Spleen (tissue), 11 donors: Measurements from ENCODE around the gene ERCC6. TPM values are rescaled to one million over a fixed set of nuclear protein-coding genes. Genes with fewer than 3 reads are reported as not detected.

Source experiments
- DNase-seq: peaks from one replicate; pipeline ENCODE4 v3.0.0-alpha.2; 2020
- H3K27ac ChIP-seq, 8 donors: fragments of 200-600 bp; sonication (generic) in 7 of 8; 1 replicate in 4 of 8; 2 replicates in 4 of 8; pipeline versions ENCODE4 v1.5.0 to v1.8.0; 2016 to 2021; ENCODE audit warnings: inconsistent platforms in 4 of 8, mild to moderate bottlenecking in 4 of 8, moderate library complexity in 1 of 8
- H3K27me3 ChIP-seq, 7 donors: fragments of 200-600 bp; sonication (generic) in 6 of 7; replicated peaks in 1 of 7; 1 replicate in 4 of 7; 2 replicates in 3 of 7; pipeline versions ENCODE4 v1.5.0 to v1.8.0; 2016 to 2021; ENCODE audit warnings: inconsistent platforms in 3 of 7, mild to moderate bottlenecking in 1 of 7
- H3K36me3 ChIP-seq, 6 donors: fragments of 200-600 bp; sonication (generic) in 5 of 6; 1 replicate in 4 of 6; 2 replicates in 2 of 6; pipeline versions ENCODE4 v1.5.0 to v1.8.0; 2016 to 2021; ENCODE audit warnings: inconsistent platforms in 2 of 6
- H3K4me1 ChIP-seq, 6 donors: fragments of 200-600 bp; sonication (generic) in 5 of 6; 1 replicate in 3 of 6; 2 replicates in 3 of 6; pipeline versions ENCODE4 v1.5.0 to v1.8.0; 2016 to 2021; ENCODE audit warnings: inconsistent platforms in 3 of 6
- H3K4me3 ChIP-seq, 8 donors: fragments of 200-600 bp; sonication (generic) in 7 of 8; 1 replicate in 4 of 8; 2 replicates in 4 of 8; pipeline versions ENCODE4 v1.5.0 to v1.8.0; 2016 to 2021; ENCODE audit warnings: inconsistent platforms in 4 of 8, mild to moderate bottlenecking in 4 of 8, moderate library complexity in 2 of 8
- H3K9me3 ChIP-seq, 8 donors: fragments of 200-600 bp; sonication (generic) in 7 of 8; 1 replicate in 4 of 8; 2 replicates in 4 of 8; pipeline versions ENCODE4 v1.5.0 to v1.8.0; 2016 to 2021; ENCODE audit warnings: inconsistent platforms in 4 of 8
- CTCF ChIP-seq, 11 experiments: fragments of 200-600 bp in 7 of 11; fragments of 450-650 bp in 4 of 11; sonication (generic) in 4 of 11; IDR thresholded peaks in 8 of 11; conservative IDR thresholded peaks in 3 of 11; 1 replicate in 7 of 11; 2 replicates in 4 of 11; pipeline versions ENCODE4 v1.4.0 to v1.8.0; 2016 to 2021; ENCODE audit warnings: antibody characterized with exemption in 11 of 11, inconsistent platforms in 4 of 11, mild to moderate bottlenecking in 1 of 11
- POLR2A ChIP-seq, 3 donors: fragments of 450-650 bp; IDR thresholded peaks; one replicate each; pipeline ENCODE4 v1.5.1; 2017; ENCODE audit warnings: antibody characterized with exemption in 3 of 3, mild to moderate bottlenecking in 1 of 3
- POLR2AphosphoS5 ChIP-seq, 3 donors: sonication (generic); formaldehyde crosslinking; IDR thresholded peaks; one replicate each; pipeline ENCODE4 v1.5.1; 2017; ENCODE audit warnings: antibody characterized with exemption in 3 of 3
- WGBS, 5 donors: extraction: QIAGEN DNeasy Blood & Tissue Kit in 3 of 5; methylation state at CpG; one replicate each; pipeline versions ENCODE4 v1.1.5 to v1.1.7; 2013 to 2018; 5-methylcytosine and 5-hydroxymethylcytosine counted together
- intact Hi-C: fragments of 100-400 bp; cut with DNase I; formaldehyde crosslinking; loops from one replicate; pipeline ENCODE4 v1.15.0; 2023; ENCODE audit warnings: low total_unique reads
- polyA plus RNA-seq, 3 donors: library from polyadenylated mRNA; stranded (reverse); fragments of 200-250 nt; gene quantifications; one replicate each; pipeline ENCODE4 v1.2.1, GENCODE V29; 2013
- total RNA-seq, 7 donors: library from RNA; depleted of rRNA in 3 of 7; stranded (reverse); fragments of >200 nt in 3 of 7; fragmentation: NEBNext Ultra II Directional in 4 of 7; extraction: Animal tissue kit (Norgen Biotek cat#: 25700) in 4 of 7; gene quantifications; one replicate each; pipeline versions ENCODE4 v1.1.0 to v1.2.1, GENCODE V29; 2016 to 2021
- donor health status: healthy with polysubstance abuse.
- donor health status: DM: no; HTN: no; CAD: no; lungs with moderate emphysema.
- donor health status: DM: no; HTN: no; CAD: no.
- donor health status: Bipolar disorder and iron deficiency.
- donor health status: healthy.
- donor health status: DM: no; HTN: no; CAD: no.
- donor health status: DM: yes; HTN: yes; CAD: no.

Gene ERCC6
- total and polyA plus RNA-seq, 10 donors: 2.7 to 32.7 (median 24.6) TPM

DNA sequence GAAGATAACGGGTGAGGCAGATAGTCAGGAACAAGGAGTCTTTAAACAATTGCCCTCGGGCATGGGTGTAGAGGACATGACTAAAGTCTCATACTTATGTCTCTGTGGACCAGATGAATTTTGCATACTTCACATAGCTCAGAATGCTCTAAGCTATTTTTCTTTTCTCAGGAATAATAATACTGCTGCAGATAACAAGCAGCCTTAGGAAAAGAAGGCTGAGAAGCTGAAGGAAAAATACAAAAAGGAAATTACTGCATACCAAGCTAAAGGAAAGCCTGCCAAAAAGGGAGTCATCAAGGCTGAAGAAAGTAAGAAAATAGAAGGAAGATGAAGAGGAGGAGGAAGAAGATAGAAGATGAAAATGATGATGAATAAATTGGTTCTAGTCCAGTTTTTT lies 13.4 kb upstream of the ERCC6 start:
- no peak for TF ChIP-seq POLR2AphosphoS5 (IDR thresholded peaks at IDR 0.05)
- TF ChIP-seq CTCF (IDR thresholded peaks at IDR 0.05 in 8 of 11, conservative IDR thresholded peaks at IDR 0.05 in 3 of 11): no peak
- TF ChIP-seq POLR2A (IDR thresholded peaks at IDR 0.05): no peak
- Histone ChIP-seq H3K9me3 (peaks cover 0 to 14% (median 6%) of the 10 kb centered on the region in 8 donors), H3K4me1 (no peaks in the 10 kb centered on the region), H3K27ac (no peak overlapping the region), H3K27me3 (peaks cover 0 to 8% (median 0%) of the 10 kb centered on the region in 7 donors), H3K36me3 (no peaks in the 10 kb centered on the region), H3K4me3 (no peak overlapping the region)
- intact Hi-C loops: no loop called here
- 71 to 80% (median 74%) methylated on average over 2 of the region's 2 CpGs for WGBS, 5 donors
- DNase-seq: no peak

- no peak for DNase-seq
- Histone ChIP-seq H3K9me3 (peaks cover 0 to 7% (median 2%) of the 10 kb centered on the region in 8 donors), H3K27me3 (peaks cover 0 to 3% (median 0%) of the 10 kb centered on the region in 7 donors), H3K27ac (no peak overlapping the region), H3K4me1 (no peaks in the 10 kb centered on the region), H3K4me3 (no peak overlapping the region), H3K36me3 (no peaks in the 10 kb centered on the region)
- WGBS, 5 donors: 35 to 69% (median 45%) methylated on average over 2 to 4 of the region's 4 CpGs
- intact Hi-C loops: no loop called here
- TF ChIP-seq POLR2AphosphoS5 (IDR thresholded peaks at IDR 0.05): no peak
- no peak for TF ChIP-seq CTCF (IDR thresholded peaks at IDR 0.05 in 8 of 11, conservative IDR thresholded peaks at IDR 0.05 in 3 of 11)
- no peak for TF ChIP-seq POLR2A (IDR thresholded peaks at IDR 0.05)
These were observed 11.6 kb upstream of the ERCC6 start for GRCh38 chr10:49550563-49550962.

DNA sequence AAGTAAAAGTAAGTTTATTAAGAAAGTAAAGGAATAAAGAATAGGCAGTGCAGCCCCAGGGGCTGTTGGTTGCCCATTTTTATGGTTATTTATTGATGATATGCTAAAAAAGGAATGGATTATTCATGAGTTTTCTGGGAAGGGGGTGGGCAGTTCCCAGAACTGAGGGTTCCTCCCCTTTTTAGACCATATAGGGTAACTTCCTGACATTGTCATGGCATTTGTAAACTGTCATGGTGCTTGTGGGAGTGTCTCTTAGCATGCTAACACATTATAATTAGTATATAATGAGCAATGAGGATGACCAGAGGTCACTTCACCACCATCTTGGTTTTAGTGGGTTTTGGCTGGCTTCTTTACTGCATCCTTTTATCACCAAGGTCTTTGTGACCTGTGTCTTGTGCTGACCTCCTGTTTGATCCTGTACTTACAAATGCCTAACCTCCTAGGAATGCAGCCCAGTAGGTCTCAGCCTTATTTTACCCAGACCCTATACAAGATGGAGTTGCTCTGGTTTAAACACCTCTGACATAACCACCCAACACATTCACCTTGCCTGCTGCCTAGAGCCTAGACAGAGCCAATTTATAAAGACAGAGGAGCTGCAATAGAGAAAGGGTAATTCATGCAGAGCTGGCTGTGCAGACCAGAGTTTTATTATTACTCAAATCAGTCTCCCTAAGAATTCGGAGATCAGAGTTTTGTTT lies 10.9 kb upstream of the ERCC6 start:
- H3K4me1 ChIP-seq: no peaks in the 10 kb centered on the region
- no peak for DNase-seq
- no peaks in the 10 kb centered on the region for H3K36me3 ChIP-seq
- TF ChIP-seq POLR2A (IDR thresholded peaks at IDR 0.05): no peak
- TF ChIP-seq POLR2AphosphoS5 (IDR thresholded peaks at IDR 0.05): no peak
- TF ChIP-seq CTCF (IDR thresholded peaks at IDR 0.05 in 8 of 11, conservative IDR thresholded peaks at IDR 0.05 in 3 of 11): no peak
- H3K27ac ChIP-seq: no peak overlapping the region
- intact Hi-C loops: no loop called here
- H3K27me3 ChIP-seq: peaks cover 0 to 3% (median 0%) of the 10 kb centered on the region in 7 donors
- H3K9me3 ChIP-seq: peaks cover 0 to 12% (median 8%) of the 10 kb centered on the region in 8 donors
- no peak overlapping the region for H3K4me3 ChIP-seq
- WGBS, 5 donors: 80 to 93% (median 88%) methylated on average over 1 of the region's 1 CpG

DNA sequence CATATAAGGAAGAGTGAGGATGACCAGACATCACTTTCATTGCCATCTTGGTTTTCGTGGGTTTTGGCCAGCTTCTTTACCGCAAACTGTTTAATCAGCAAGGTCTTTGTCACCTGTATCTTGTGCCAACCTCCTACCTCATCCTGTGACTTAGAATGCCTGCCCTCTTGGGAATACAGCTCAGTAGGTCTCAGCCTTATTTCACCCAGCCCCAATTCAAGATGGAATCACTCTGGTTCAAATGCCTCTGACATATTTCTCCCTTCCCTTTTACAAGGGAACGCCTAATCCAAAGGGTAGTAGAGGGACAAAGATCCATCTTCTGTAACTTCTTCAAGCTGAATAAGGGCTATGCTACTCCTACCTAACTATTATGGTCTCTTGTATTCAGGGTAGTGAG lies 4.7 kb upstream of the ERCC6 start:
- Histone ChIP-seq H3K27me3 (peaks cover 0 to 14% (median 0%) of the 10 kb centered on the region in 7 donors), H3K4me1 (peaks cover 0 to 16% (median 11%) of the 10 kb centered on the region in 6 donors), H3K4me3 (no peak overlapping the region), H3K27ac (no peak overlapping the region), H3K9me3 (peaks cover 0 to 20% (median 16%) of the 10 kb centered on the region in 8 donors), H3K36me3 (no peaks in the 10 kb centered on the region)
- intact Hi-C loops: no loop called here
- TF ChIP-seq POLR2AphosphoS5 (IDR thresholded peaks at IDR 0.05) (no peak), CTCF (IDR thresholded peaks at IDR 0.05 in 8 of 11, conservative IDR thresholded peaks at IDR 0.05 in 3 of 11) (no peak), POLR2A (IDR thresholded peaks at IDR 0.05) (no peak)
- WGBS, 5 donors: 90 to 96% (median 93%) methylated on average over 3 of the region's 3 CpGs
- no peak for DNase-seq
